CD4-positive, alpha-beta T cell (primary cell): ENCODE results near the gene SRGAP1. TPM values are rescaled to one million over a fixed set of nuclear protein-coding genes. Genes with fewer than 3 reads are reported as not detected.

Experiments used
- ATAC-seq: fragments of 200-7000 bp; cut with Tn5 transposase; one replicate; pipeline ENCODE4 v1.10.0; 2022; ENCODE audit warnings: mild to moderate bottlenecking; ENCODE audit not compliant: poor library complexity
- CTCF ChIA-PET: fragments of 350-600 bp; sonication (Branson Sonifier 250); formaldehyde crosslinking; loops from one replicate; lab custom pipeline; 2021; ENCODE audit warnings: antibody characterized with exemption, inconsistent platforms; lab: Charles Lee
- POLR2A ChIA-PET: fragments of 350-600 bp; sonication (Branson Sonifier 250); formaldehyde crosslinking; loops from one replicate; lab custom pipeline; 2021; ENCODE audit warnings: antibody characterized with exemption, inconsistent platforms; lab: Charles Lee
- DNase-seq, 14 experiments: peaks; one replicate each; pipeline ENCODE4 v3.0.0-alpha.2; 2013 to 2020; ENCODE audit warnings: mixed read lengths in 2 of 14
- H3K27ac ChIP-seq, 2 donors: one replicate each; pipeline versions ENCODE4 v1.5.1 to v1.7.0; 2013; ENCODE audit warnings: low read length in 2 of 2, low read depth in 1 of 2, mild to moderate bottlenecking in 1 of 2
- H3K27me3 ChIP-seq, 2 experiments: 1 replicate in 1 of 2; 2 replicates in 1 of 2; pipeline versions ENCODE4 v1.6.1 to v1.7.0; 2013; ENCODE audit warnings: low read length in 2 of 2, control low read depth in 1 of 2, mild to moderate bottlenecking in 1 of 2, moderate library complexity in 1 of 2; ENCODE audit not compliant: insufficient read depth in 2 of 2, control insufficient read depth in 1 of 2
- H3K36me3 ChIP-seq: one replicate; pipeline ENCODE4 v1.6.1; 2013; ENCODE audit warnings: low read length, control low read depth; ENCODE audit not compliant: insufficient read depth
- H3K4me1 ChIP-seq: one replicate; pipeline ENCODE4 v1.6.1; 2013; ENCODE audit warnings: low read length, control low read depth; ENCODE audit not compliant: insufficient read depth
- H3K4me3 ChIP-seq: one replicate; pipeline ENCODE4 v1.5.1; 2013; ENCODE audit warnings: mild to moderate bottlenecking, low read length, moderate library complexity
- H3K9me3 ChIP-seq, 2 experiments: 1 replicate in 1 of 2; 2 replicates in 1 of 2; pipeline versions ENCODE4 v1.6.1 to v1.7.0; 2013; ENCODE audit warnings: low read length in 2 of 2, mild to moderate bottlenecking in 2 of 2, control low read depth in 1 of 2, moderate library complexity in 1 of 2; ENCODE audit not compliant: control insufficient read depth in 1 of 2, insufficient read depth in 1 of 2
- H3K27ac Mint-ChIP-seq: one replicate; pipeline ENCODE4 v1.8.0; 2020; ENCODE audit warnings: mixed read lengths
- H3K27me3 Mint-ChIP-seq: one replicate; pipeline ENCODE4 v1.8.0; 2021; ENCODE audit warnings: mixed read lengths
- H3K36me3 Mint-ChIP-seq: one replicate; pipeline ENCODE4 v1.8.0; 2021; ENCODE audit warnings: low read depth, mixed read lengths
- H3K4me1 Mint-ChIP-seq: one replicate; pipeline ENCODE4 v1.8.0; 2021; ENCODE audit warnings: low read depth, mixed read lengths
- H3K4me3 Mint-ChIP-seq: one replicate; pipeline ENCODE4 v1.8.0; 2020; ENCODE audit warnings: mild to moderate bottlenecking, mixed read lengths
- H3K9me3 Mint-ChIP-seq: one replicate; pipeline ENCODE4 v1.8.0; 2020; ENCODE audit warnings: mixed read lengths
- intact Hi-C, 2 experiments: fragments of 100-400 bp; cut with DNase I in 1 of 2; cut with micrococcal nuclease in 1 of 2; formaldehyde crosslinking; loops; one replicate each; pipeline versions ENCODE4 v1.15.1 to v1.9.0; 2023 to 2025; cut with DNase I, micrococcal nuclease
- total RNA-seq, 174 experiments: library from RNA in 2 of 174; stranded (reverse) in 2 of 174; gene quantifications; one replicate each; pipeline ENCODE4 v1.2.3 and lab custom pipeline; 2021 to 2026
- TF ChIP-seq, protein P1 (sequence below): fragments of 200-600 bp; IDR thresholded peaks from one replicate; pipeline ENCODE4 v1.8.0; 2022; ENCODE audit warnings: antibody characterized with exemption, mild to moderate bottlenecking

Gene SRGAP1
- total RNA-seq, 2 experiments from 2014 or later, result 0.03 TPM; not detected in 1

DNA sequence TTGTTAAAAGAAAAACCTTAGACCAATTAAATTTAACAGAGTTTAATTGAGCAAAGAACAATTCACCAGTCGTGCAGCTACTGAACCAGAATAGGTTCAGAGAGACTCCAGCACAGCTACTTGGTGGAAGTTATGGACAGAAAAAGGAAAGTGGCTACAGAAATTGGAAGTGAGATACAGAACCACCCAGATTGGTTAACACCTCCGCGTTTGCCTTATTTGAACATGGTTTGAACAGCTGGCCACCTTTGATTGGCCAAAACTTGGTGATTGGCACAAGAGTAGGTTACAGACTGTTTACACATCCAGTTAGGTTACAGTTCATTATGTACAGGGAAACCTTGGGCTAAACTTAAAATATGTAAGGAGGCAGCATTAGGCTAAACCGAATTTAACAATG lies 54.9 kb downstream of the SRGAP1 start:
- intact Hi-C loops, result no loop called here
- no peaks in the 10 kb centered on the region for H3K9me3 Mint-ChIP-seq
- H3K36me3 ChIP-seq, result no peaks in the 10 kb centered on the region
- no peak overlapping the region for H3K4me3 ChIP-seq
- no peaks in the 10 kb centered on the region for H3K27me3 ChIP-seq
- no peaks in the 10 kb centered on the region for H3K9me3 ChIP-seq
- no peaks in the 10 kb centered on the region for H3K4me1 Mint-ChIP-seq
- TF ChIP-seq, protein P1, sequence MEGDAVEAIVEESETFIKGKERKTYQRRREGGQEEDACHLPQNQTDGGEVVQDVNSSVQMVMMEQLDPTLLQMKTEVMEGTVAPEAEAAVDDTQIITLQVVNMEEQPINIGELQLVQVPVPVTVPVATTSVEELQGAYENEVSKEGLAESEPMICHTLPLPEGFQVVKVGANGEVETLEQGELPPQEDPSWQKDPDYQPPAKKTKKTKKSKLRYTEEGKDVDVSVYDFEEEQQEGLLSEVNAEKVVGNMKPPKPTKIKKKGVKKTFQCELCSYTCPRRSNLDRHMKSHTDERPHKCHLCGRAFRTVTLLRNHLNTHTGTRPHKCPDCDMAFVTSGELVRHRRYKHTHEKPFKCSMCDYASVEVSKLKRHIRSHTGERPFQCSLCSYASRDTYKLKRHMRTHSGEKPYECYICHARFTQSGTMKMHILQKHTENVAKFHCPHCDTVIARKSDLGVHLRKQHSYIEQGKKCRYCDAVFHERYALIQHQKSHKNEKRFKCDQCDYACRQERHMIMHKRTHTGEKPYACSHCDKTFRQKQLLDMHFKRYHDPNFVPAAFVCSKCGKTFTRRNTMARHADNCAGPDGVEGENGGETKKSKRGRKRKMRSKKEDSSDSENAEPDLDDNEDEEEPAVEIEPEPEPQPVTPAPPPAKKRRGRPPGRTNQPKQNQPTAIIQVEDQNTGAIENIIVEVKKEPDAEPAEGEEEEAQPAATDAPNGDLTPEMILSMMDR, result no peak
- H3K27me3 Mint-ChIP-seq, result peaks cover 18% of the 10 kb centered on the region
- DNase-seq (no peak), ATAC-seq (no peak)
- CTCF ChIA-PET, result no interaction called here
- POLR2A ChIA-PET, result interaction anchor here (1.1 kb wide), 1 partner anchor 10 kb away, joined by 3 read pairs; no protein-coding TSS in a partner anchor
- no peaks in the 10 kb centered on the region for H3K4me1 ChIP-seq
- H3K27ac Mint-ChIP-seq, result no peak overlapping the region
- H3K4me3 Mint-ChIP-seq, result no peak overlapping the region
- H3K36me3 Mint-ChIP-seq, result no peaks in the 10 kb centered on the region
- H3K27ac ChIP-seq, result no peak overlapping the region

DNA sequence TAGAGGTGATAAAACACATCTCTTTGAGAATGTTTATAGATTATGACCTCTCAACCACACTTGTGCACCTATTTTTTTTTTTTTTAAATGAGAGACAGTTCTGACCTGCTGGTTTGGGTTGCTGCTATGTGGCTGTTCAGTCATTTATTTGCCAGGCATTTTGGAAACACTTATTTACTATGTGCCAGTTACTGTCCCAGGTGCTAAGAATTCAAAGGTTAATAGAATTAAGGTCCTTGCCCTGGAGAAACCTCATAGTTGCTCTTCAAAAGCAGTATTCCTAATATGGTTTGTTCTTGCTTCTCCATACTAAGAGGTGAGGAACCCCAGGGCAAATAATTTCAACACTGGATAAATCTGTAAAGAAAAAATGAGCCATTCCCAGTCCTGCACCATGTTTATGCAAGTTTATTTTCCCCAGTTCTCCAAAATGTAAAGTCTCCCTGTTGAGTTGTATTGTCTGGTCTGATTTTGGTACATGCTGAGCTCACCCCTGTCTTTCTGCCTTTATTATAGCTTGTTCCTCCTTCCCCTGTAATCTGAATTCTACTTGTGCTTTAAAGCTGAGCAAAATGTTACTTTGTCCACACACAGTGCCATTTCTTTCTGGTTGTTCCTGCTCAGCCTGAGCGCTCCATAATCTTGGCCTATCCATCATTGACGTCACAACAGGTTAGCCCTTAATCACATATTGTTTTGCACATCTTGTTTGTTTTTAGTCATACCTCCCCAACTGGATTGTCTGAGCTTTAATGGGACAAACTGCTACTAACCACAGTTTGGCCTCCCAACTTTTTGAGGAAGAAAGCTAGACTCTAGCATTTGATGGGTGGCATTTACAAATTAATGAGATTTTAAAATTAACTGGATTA lies 56.7 kb downstream of the SRGAP1 start:
- H3K27me3 Mint-ChIP-seq, result peaks cover 18% of the 10 kb centered on the region
- Histone ChIP-seq H3K36me3 (no peaks in the 10 kb centered on the region), H3K9me3 (no peaks in the 10 kb centered on the region), H3K4me3 (no peak overlapping the region), H3K27ac (no peak overlapping the region), H3K4me1 (no peaks in the 10 kb centered on the region), H3K27me3 (no peaks in the 10 kb centered on the region)
- POLR2A ChIA-PET, result interaction anchor here (0.5 kb wide), 1 partner anchor 30 kb away, joined by 3 read pairs; no protein-coding TSS in a partner anchor
- intact Hi-C loops, result no loop called here
- H3K4me3 Mint-ChIP-seq, result no peak overlapping the region
- H3K9me3 Mint-ChIP-seq, result peaks cover 5% of the 10 kb centered on the region
- CTCF ChIA-PET, result interaction anchor here (0.7 kb wide), 1 partner anchor 1159 kb away, joined by 3 read pairs; no protein-coding TSS in a partner anchor
- no peaks in the 10 kb centered on the region for H3K36me3 Mint-ChIP-seq
- no peak overlapping the region for H3K27ac Mint-ChIP-seq
- DNase-seq (no peak), ATAC-seq (no peak)
- TF ChIP-seq, protein P1, result no peak
- no peaks in the 10 kb centered on the region for H3K4me1 Mint-ChIP-seq

DNA sequence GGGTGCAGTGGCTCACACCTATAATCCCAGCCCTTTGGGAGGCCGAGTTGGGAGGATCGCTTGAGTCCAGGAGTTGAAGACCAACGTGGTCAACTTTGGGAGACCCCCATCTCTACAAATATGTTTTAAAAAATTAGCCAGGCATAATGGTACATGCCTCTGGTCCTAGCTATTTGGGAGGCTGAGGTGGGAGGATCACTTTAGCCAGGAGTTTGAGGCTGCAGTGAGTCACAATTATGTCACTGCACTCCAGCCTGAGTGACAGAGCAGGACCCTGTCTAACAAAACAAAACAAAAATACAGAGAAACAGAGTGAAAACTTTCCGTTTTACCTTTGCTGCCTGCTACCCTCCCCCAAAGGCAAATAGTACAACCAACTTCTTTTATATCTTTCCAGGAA lies 60.2 kb downstream of the SRGAP1 start:
- no peak overlapping the region for H3K4me3 Mint-ChIP-seq
- no peak for ATAC-seq

More for the DNA sequence above, 60.2 kb downstream of the SRGAP1 start:
- intact Hi-C loops, result no loop called here
- POLR2A ChIA-PET, result no interaction called here
- no peak for DNase-seq
- no peak overlapping the region for H3K4me3 ChIP-seq
- Mint-ChIP-seq H3K36me3 (no peaks in the 10 kb centered on the region), H3K27me3 (peaks cover 11% of the 10 kb centered on the region), H3K27ac (no peak overlapping the region), H3K4me1 (no peaks in the 10 kb centered on the region), H3K9me3 (peaks cover 5% of the 10 kb centered on the region)
- H3K27ac ChIP-seq, result no peak overlapping the region
- TF ChIP-seq, protein P1, result no peak
- CTCF ChIA-PET, result no interaction called here
- no peaks in the 10 kb centered on the region for H3K4me1 ChIP-seq
- H3K36me3 ChIP-seq, result no peaks in the 10 kb centered on the region
- H3K9me3 ChIP-seq, result no peaks in the 10 kb centered on the region
- H3K27me3 ChIP-seq, result no peaks in the 10 kb centered on the region
